HEK293T (cell line): ENCODE results near the gene RPGRIP1L.

ENCODE experiments used
- BHLHE40 ChIP-seq: fragments of 450-650 bp; IDR thresholded peaks from 2 replicates; pipeline ENCODE4 v1.6.1; 2016; ENCODE audit warnings: mild to moderate bottlenecking, moderate library complexity, borderline replicate concordance
- FOXM1 ChIP-seq: fragments of 450-650 bp; IDR thresholded peaks from 2 replicates; pipeline ENCODE4 v1.6.1; 2017; ENCODE audit warnings: mild to moderate bottlenecking, borderline replicate concordance
- HDGF ChIP-seq: fragments of 450-650 bp; IDR thresholded peaks from 2 replicates; pipeline ENCODE4 v1.6.1; 2017; ENCODE audit warnings: antibody characterized with exemption, borderline replicate concordance
- PKNOX1 ChIP-seq: fragments of 450-650 bp; IDR thresholded peaks from 2 replicates; pipeline ENCODE4 v1.6.1; 2016
- SP1 ChIP-seq: fragments of 450-650 bp; IDR thresholded peaks from 2 replicates; pipeline ENCODE4 v1.6.1; 2017

- no peak for TF ChIP-seq FOXM1
- TF ChIP-seq HDGF, result no peak
- no peak for TF ChIP-seq SP1
- no peak for TF ChIP-seq BHLHE40
- no peak for TF ChIP-seq PKNOX1
Measured at GRCh38 chr16:53686710-53687109, 16.9 kb downstream of the RPGRIP1L start.
